Nephron (organoid): Measurements from ENCODE around the gene PRKD3.

Source experiments
- H3K27ac Mint-ChIP-seq, 3 experiments: 2 replicates each; pipeline ENCODE4 v1.8.0; 2020; ENCODE audit warnings: mixed read lengths in 3 of 3, mild to moderate bottlenecking in 2 of 3, moderate library complexity in 1 of 3
- H3K27me3 Mint-ChIP-seq: 2 replicates; pipeline ENCODE4 v1.8.0; 2021; ENCODE audit warnings: low read depth, mild to moderate bottlenecking, moderate library complexity, mixed read lengths
- H3K36me3 Mint-ChIP-seq: 2 replicates; pipeline ENCODE4 v1.8.0; 2020; ENCODE audit warnings: low read depth, mixed read lengths
- H3K4me1 Mint-ChIP-seq: 2 replicates; pipeline ENCODE4 v1.8.0; 2020; ENCODE audit warnings: mixed read lengths
- H3K4me3 Mint-ChIP-seq, 3 experiments: 2 replicates each; pipeline ENCODE4 v1.8.0; 2020; ENCODE audit warnings: mild to moderate bottlenecking in 3 of 3, mixed read lengths in 3 of 3, moderate library complexity in 2 of 3
- H3K9me3 Mint-ChIP-seq: 2 replicates; pipeline ENCODE4 v1.8.0; 2020; ENCODE audit warnings: mixed read lengths
- CTCF ChIP-seq, 3 experiments: fragments of 200-600 bp; sonication (generic); IDR thresholded peaks; one replicate each; pipeline ENCODE4 v1.5.0; 2021; ENCODE audit warnings: antibody characterized with exemption in 3 of 3; ENCODE audit not compliant: unreplicated experiment in 3 of 3

PRKD3 gene

GRCh38 chr2:37291680-37292079 lies 33.0 kb downstream of the PRKD3 start:
- no peak for TF ChIP-seq CTCF (IDR thresholded peaks at IDR 0.05; ENCODE audit: unreplicated experiment in 3 of 3)
- no peak overlapping the region for H3K4me3 Mint-ChIP-seq
- H3K9me3 Mint-ChIP-seq = no peaks in the 10 kb centered on the region
- no peak overlapping the region for H3K27ac Mint-ChIP-seq
- no peaks in the 10 kb centered on the region for H3K4me1 Mint-ChIP-seq
- H3K27me3 Mint-ChIP-seq = no peaks in the 10 kb centered on the region
- H3K36me3 Mint-ChIP-seq = peaks cover 42% of the 10 kb centered on the region

DNA sequence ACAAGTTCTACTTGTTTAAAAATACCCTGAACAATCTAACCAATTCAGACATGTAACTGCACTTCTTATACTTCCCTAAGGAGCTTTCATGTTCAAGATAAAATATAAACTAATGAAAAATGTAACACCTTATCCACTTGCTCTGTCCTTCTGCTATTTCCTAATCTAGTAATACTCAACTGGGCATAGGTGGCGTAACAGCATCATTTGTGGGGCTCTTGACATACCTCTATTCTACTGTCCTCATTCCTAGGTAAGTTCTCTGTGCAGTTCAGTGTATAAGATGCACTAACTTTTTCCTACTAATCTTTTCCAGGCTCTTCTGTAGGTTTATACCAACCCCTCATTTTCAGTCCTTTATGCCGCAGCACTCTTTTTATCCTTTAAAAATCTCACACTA lies 36.7 kb downstream of the PRKD3 start:
- H3K27ac Mint-ChIP-seq = no peak overlapping the region
- H3K4me1 Mint-ChIP-seq = peaks cover 2% of the 10 kb centered on the region
- no peaks in the 10 kb centered on the region for H3K27me3 Mint-ChIP-seq
- H3K9me3 Mint-ChIP-seq = no peaks in the 10 kb centered on the region
- peaks cover 51% of the 10 kb centered on the region for H3K36me3 Mint-ChIP-seq
- TF ChIP-seq CTCF (IDR thresholded peaks at IDR 0.05; ENCODE audit: unreplicated experiment in 3 of 3) = no peak
- no peak overlapping the region for H3K4me3 Mint-ChIP-seq

- Mint-ChIP-seq H3K9me3 (no peaks in the 10 kb centered on the region), H3K4me3 (no peak overlapping the region)
- TF ChIP-seq CTCF (IDR thresholded peaks at IDR 0.05; ENCODE audit: unreplicated experiment in 3 of 3) = no peak
Measured at GRCh38 chr2:37284381-37284780, 40.3 kb downstream of the PRKD3 start.

GRCh38 chr2:37283207-37283606 lies 41.4 kb downstream of the PRKD3 start:
- Mint-ChIP-seq H3K27ac (no peak overlapping the region), H3K9me3 (no peaks in the 10 kb centered on the region), H3K4me1 (peaks cover 10% of the 10 kb centered on the region), H3K4me3 (no peak overlapping the region), H3K36me3 (peaks cover 49% of the 10 kb centered on the region), H3K27me3 (no peaks in the 10 kb centered on the region)
- TF ChIP-seq CTCF (IDR thresholded peaks at IDR 0.05; ENCODE audit: unreplicated experiment in 3 of 3) = no peak

More at GRCh38 chr2:37284381-37284780, 40.3 kb downstream of the PRKD3 start:
- Mint-ChIP-seq H3K27me3 (no peaks in the 10 kb centered on the region), H3K27ac (no peak overlapping the region), H3K4me1 (peaks cover 10% of the 10 kb centered on the region), H3K36me3 (peaks cover 55% of the 10 kb centered on the region)

- H3K36me3 Mint-ChIP-seq = peaks cover 48% of the 10 kb centered on the region
- H3K27ac Mint-ChIP-seq = no peak overlapping the region
- H3K27me3 Mint-ChIP-seq = no peaks in the 10 kb centered on the region
- no peak overlapping the region for H3K4me3 Mint-ChIP-seq
- H3K4me1 Mint-ChIP-seq = peaks cover 10% of the 10 kb centered on the region
- no peaks in the 10 kb centered on the region for H3K9me3 Mint-ChIP-seq
- no peak for TF ChIP-seq CTCF (IDR thresholded peaks at IDR 0.05; ENCODE audit: unreplicated experiment in 3 of 3)
Measured at GRCh38 chr2:37282746-37283145, 41.9 kb downstream of the PRKD3 start.

DNA sequence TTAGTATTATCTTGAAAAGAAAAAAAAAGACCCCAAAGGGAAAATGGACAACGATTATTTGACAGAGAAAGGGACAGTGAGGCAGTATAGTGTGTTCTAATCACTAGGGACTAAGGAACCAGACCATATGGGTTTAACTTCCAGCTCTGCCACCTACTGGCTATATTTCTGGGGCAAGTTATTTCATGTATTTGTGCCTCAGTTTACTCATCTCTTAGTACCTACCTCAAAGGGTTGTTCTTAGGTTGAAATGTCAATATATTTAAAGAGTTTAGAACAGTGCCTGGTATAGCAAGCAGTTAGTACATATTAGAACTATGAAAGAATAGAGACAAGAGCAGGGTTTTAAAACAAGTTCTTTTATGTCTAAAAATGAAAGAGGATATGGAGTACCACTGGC lies 42.7 kb downstream of the PRKD3 start:
- no peak for TF ChIP-seq CTCF (IDR thresholded peaks at IDR 0.05; ENCODE audit: unreplicated experiment in 3 of 3)
- Mint-ChIP-seq H3K4me3 (no peak overlapping the region), H3K4me1 (peaks cover 10% of the 10 kb centered on the region), H3K9me3 (no peaks in the 10 kb centered on the region), H3K36me3 (peaks cover 49% of the 10 kb centered on the region), H3K27me3 (no peaks in the 10 kb centered on the region), H3K27ac (no peak overlapping the region)
